ENCODE results near the gene CPD. TPM values are rescaled to one million over a fixed set of nuclear protein-coding genes. Genes with fewer than 3 reads are reported as not detected.
A peak's percentile ranks its signal among the peaks of the same experiment; 100 is the strongest.

The CPD gene

DNA sequence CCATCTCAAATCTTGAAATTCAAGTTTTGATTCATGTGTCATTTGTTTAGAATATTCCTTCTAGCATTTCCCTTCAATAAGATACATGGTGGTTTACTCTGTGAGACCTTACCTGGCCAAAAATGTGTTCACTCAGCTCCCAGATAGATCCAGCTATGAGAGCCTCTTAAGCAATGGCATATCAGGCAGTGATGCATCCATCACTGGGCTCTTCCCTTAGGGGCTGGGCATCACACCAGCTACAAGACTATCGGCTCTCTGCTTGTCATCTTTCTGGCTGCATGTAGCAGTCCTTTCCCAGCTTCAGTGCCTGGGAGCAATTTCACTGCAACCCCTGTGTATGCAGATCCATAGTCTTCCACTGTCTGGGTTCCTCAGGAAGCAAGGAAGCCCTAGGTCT is 139.1 kb downstream of the CPD start:
- H3K9me3 ChIP-seq (replicated peaks; ENCODE audit: low read length): no peaks in the 10 kb centered on the region
- peaks cover 34% of the 10 kb centered on the region for H3K36me3 ChIP-seq (ENCODE audit: insufficient read depth, low read length)
- H3K4me2 ChIP-seq (ENCODE audit: low read length): no peak overlapping the region
- H3K4me3 ChIP-seq (ENCODE audit: low read length): no peak overlapping the region
- no peak overlapping the region for H3K9ac ChIP-seq (ENCODE audit: low read depth, low read length)
- peaks cover 23% of the 10 kb centered on the region for H3K4me1 ChIP-seq (ENCODE audit: control insufficient read depth, insufficient read depth, low read length)
- no peaks in the 10 kb centered on the region for H3K27me3 ChIP-seq (ENCODE audit: control insufficient read depth, insufficient read depth, low read length)

DNA sequence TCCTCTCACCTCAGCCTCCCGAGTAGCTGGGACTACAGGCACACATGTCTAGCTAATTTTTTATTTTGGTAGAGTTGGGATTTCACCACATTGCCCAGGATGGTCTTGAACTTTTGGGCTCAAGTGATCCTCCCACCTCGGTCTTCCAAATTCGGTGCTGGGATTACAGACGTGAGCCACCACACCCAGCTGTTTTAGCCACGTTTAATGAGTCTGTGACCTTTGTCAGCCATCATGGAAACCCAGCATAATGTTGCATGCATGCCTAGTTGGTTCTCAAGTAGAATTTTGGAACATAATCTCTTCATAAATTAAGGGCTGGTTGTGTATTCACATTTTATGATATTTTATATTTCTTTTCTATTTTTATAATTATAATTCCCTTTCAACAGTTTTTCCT is 140.4 kb downstream of the CPD start:
- H3K4me2 ChIP-seq (ENCODE audit: low read length): peak overlapping the region; percentile 75
- no peak overlapping the region for H3K4me3 ChIP-seq (ENCODE audit: low read length)
- peaks cover 23% of the 10 kb centered on the region for H3K4me1 ChIP-seq (ENCODE audit: control insufficient read depth, insufficient read depth, low read length)
- no peaks in the 10 kb centered on the region for H3K27me3 ChIP-seq (ENCODE audit: control insufficient read depth, insufficient read depth, low read length)
- no peaks in the 10 kb centered on the region for H3K9me3 ChIP-seq (replicated peaks; ENCODE audit: low read length)
- peaks cover 27% of the 10 kb centered on the region for H3K36me3 ChIP-seq (ENCODE audit: insufficient read depth, low read length)
- peak overlapping the region; percentile 43 for H3K9ac ChIP-seq (ENCODE audit: low read depth, low read length)

Small RNA genes lying within 50 kb of the gene (small RNA-seq; reads per million reads assigned to genes)
- gene RF00019 (not detected), gene RNU6-990P (not detected)
